ENCODE results near the gene APPL2.
"Not testable (repeated sequence)": the region's sequence is repeated elsewhere in the genome, so short reads cannot be mapped to it uniquely, and the experiment has no call there.

- TF ChIP-seq EZH2 (IDR thresholded peaks at IDR 0.05; ENCODE audit: insufficient read depth, poor library complexity, severe bottlenecking); EZH2phosphoT487 (IDR thresholded peaks at IDR 0.05; ENCODE audit: insufficient read depth, low read depth): not testable (repeated sequence)
These were observed 52.0 kb downstream of the APPL2 start for GRCh38 chr12:105183976-105184375.
